Activated CD8-positive, alpha-beta T cell treated with anti-CD3 and anti-CD28 coated beads for 36 hours (primary cell): ENCODE results near the gene HFE. TPM values are rescaled to one million over a fixed set of nuclear protein-coding genes. Genes with fewer than 3 reads are reported as not detected.
A peak's percentile ranks its signal among the peaks of the same experiment; 100 is the strongest.

ENCODE experiments used
- ATAC-seq: fragments of 200-7000 bp; cut with Tn5 transposase; one replicate; pipeline ENCODE4 v1.10.0; 2021; ENCODE audit warnings: mild to moderate bottlenecking, moderate library complexity
- CTCF ChIA-PET: fragments of 350-600 bp; sonication (Branson Sonifier 250); formaldehyde crosslinking; loops from one replicate; lab custom pipeline; 2021; ENCODE audit warnings: antibody characterized with exemption; lab: Charles Lee
- POLR2A ChIA-PET: fragments of 350-600 bp; sonication (Branson Sonifier 250); formaldehyde crosslinking; loops from one replicate; lab custom pipeline; 2021; ENCODE audit warnings: antibody characterized with exemption; lab: Charles Lee
- DNase-seq: peaks from one replicate; pipeline ENCODE4 v3.0.0-alpha.2; 2020
- H3K27ac Mint-ChIP-seq: one replicate; pipeline ENCODE4 v1.8.0; 2021; ENCODE audit warnings: mild to moderate bottlenecking, mixed read lengths
- H3K27me3 Mint-ChIP-seq: one replicate; pipeline ENCODE4 v1.8.0; 2021; ENCODE audit warnings: mixed read lengths
- H3K36me3 Mint-ChIP-seq: one replicate; pipeline ENCODE4 v1.8.0; 2021; ENCODE audit warnings: low read depth, mixed read lengths
- H3K4me1 Mint-ChIP-seq: one replicate; pipeline ENCODE4 v1.8.0; 2021; ENCODE audit warnings: low read depth, mixed read lengths
- H3K4me3 Mint-ChIP-seq: one replicate; pipeline ENCODE4 v1.8.0; 2021; ENCODE audit warnings: mild to moderate bottlenecking, moderate library complexity, mixed read lengths
- H3K9me3 Mint-ChIP-seq: one replicate; pipeline ENCODE4 v1.8.0; 2021; ENCODE audit warnings: mixed read lengths
- CTCF ChIP-seq: fragments of 200-600 bp; IDR thresholded peaks from one replicate; pipeline ENCODE4 v1.8.0; 2022; ENCODE audit warnings: antibody characterized with exemption, mild to moderate bottlenecking
- intact Hi-C: fragments of 100-400 bp; cut with micrococcal nuclease; formaldehyde crosslinking; loops from one replicate; pipeline ENCODE4 v1.10.0; 2022
- total RNA-seq, 2 experiments: library from RNA; stranded (reverse); gene quantifications; one replicate each; pipeline ENCODE4 v1.2.3, GENCODE V29; 2021

The HFE gene
- total RNA-seq, 2 experiments from 2014 or later, result 0.25 to 0.56 TPM

- ATAC-seq (no peak), DNase-seq (no peak)
- peaks cover 1% of the 10 kb centered on the region for H3K27me3 Mint-ChIP-seq
- intact Hi-C loops, result no loop called here
- H3K4me3 Mint-ChIP-seq, result peak overlapping the region; percentile 92
- CTCF ChIA-PET, result interaction anchor here (1.0 to 2.2 kb wide), 3 partner anchors 9 to 28 kb away, joined by 4 to 7 read pairs (median 4); a partner anchor contains a TSS
- TF ChIP-seq CTCF, result no peak
- no peaks in the 10 kb centered on the region for H3K9me3 Mint-ChIP-seq
- peaks cover 17% of the 10 kb centered on the region for H3K4me1 Mint-ChIP-seq
- peak overlapping the region; percentile 99 for H3K27ac Mint-ChIP-seq
- H3K36me3 Mint-ChIP-seq, result peaks cover 3% of the 10 kb centered on the region
- POLR2A ChIA-PET, result interaction anchor here (1.0 to 26.1 kb wide), 10 partner anchors 9 to 1784 kb away, joined by 3 to 1376 read pairs (median 8); a partner anchor contains a TSS
These were observed 33.0 kb upstream of the HFE start for GRCh38 chr6:26053992-26054780.

GRCh38 chr6:26054781-26055718 is 32.2 kb upstream of the HFE start:
- intact Hi-C loops, result loop anchor here (1.0 kb wide), 2 partner anchors 10 to 68 kb away; a partner anchor contains a TSS
- H3K4me1 Mint-ChIP-seq, result peaks cover 17% of the 10 kb centered on the region
- peaks cover 3% of the 10 kb centered on the region for H3K36me3 Mint-ChIP-seq
- ATAC-seq, result peak; percentile 73
- peaks cover 3% of the 10 kb centered on the region for H3K27me3 Mint-ChIP-seq
- ChIA-PET POLR2A (interaction anchor here (0.6 to 26.1 kb wide), 32 partner anchors 9 to 1783 kb away, joined by 3 to 1376 read pairs (median 6); partner anchors contain the start of gene HFE), CTCF (interaction anchor here (1.0 to 26.9 kb wide), 3 partner anchors 9 to 42 kb away, joined by 4 to 841 read pairs (median 4); partner anchors contain the start of gene HFE)
- DNase-seq, result peak; percentile 94
- no peak for TF ChIP-seq CTCF
- H3K27ac Mint-ChIP-seq, result peak overlapping the region; percentile 99
- H3K4me3 Mint-ChIP-seq, result peak overlapping the region; percentile 92
- no peaks in the 10 kb centered on the region for H3K9me3 Mint-ChIP-seq

- no peak for TF ChIP-seq CTCF
- peak overlapping the region; percentile 92 for H3K4me3 Mint-ChIP-seq
- H3K4me1 Mint-ChIP-seq, result peaks cover 19% of the 10 kb centered on the region
- intact Hi-C loops, result loop anchor here (1.0 to 2.0 kb wide), 3 partner anchors 11 to 67 kb away; a partner anchor contains a TSS
- CTCF ChIA-PET, result interaction anchor here (1.1 to 26.9 kb wide), 2 partner anchors 12 to 41 kb away, joined by 4 to 841 read pairs; partner anchors contain the start of gene HFE
- DNase-seq (peak; percentile 90), ATAC-seq (peak; percentile 75)
- H3K36me3 Mint-ChIP-seq, result peaks cover 3% of the 10 kb centered on the region
- no peaks in the 10 kb centered on the region for H3K9me3 Mint-ChIP-seq
- H3K27me3 Mint-ChIP-seq, result peaks cover 3% of the 10 kb centered on the region
- H3K27ac Mint-ChIP-seq, result peak overlapping the region; percentile 99
- POLR2A ChIA-PET, result interaction anchor here (0.6 to 26.1 kb wide), 30 partner anchors 8 to 1090 kb away, joined by 3 to 1376 read pairs (median 6); partner anchors contain the start of gene HFE
These were observed 31.3 kb upstream of the HFE start for GRCh38 chr6:26055719-26056582.

- peaks cover 3% of the 10 kb centered on the region for H3K27me3 Mint-ChIP-seq
- H3K9me3 Mint-ChIP-seq, result no peaks in the 10 kb centered on the region
- CTCF ChIA-PET, result interaction anchor here (1.1 to 26.9 kb wide), 2 partner anchors 13 to 40 kb away, joined by 4 to 841 read pairs; partner anchors contain the start of gene HFE
- peak overlapping the region; percentile 92 for H3K4me3 Mint-ChIP-seq
- TF ChIP-seq CTCF, result no peak
- H3K4me1 Mint-ChIP-seq, result peaks cover 16% of the 10 kb centered on the region
- ATAC-seq (no peak), DNase-seq (peak; percentile 15)
- POLR2A ChIA-PET, result interaction anchor here (1.0 to 26.1 kb wide), 23 partner anchors 8 to 194 kb away, joined by 3 to 1376 read pairs (median 8); partner anchors contain the start of gene HFE
- intact Hi-C loops, result loop anchor here (2.0 kb wide), 1 partner anchor 46 kb away; a partner anchor contains a TSS
- peak overlapping the region; percentile 99 for H3K27ac Mint-ChIP-seq
- H3K36me3 Mint-ChIP-seq, result peaks cover 3% of the 10 kb centered on the region
These were observed 30.5 kb upstream of the HFE start for GRCh38 chr6:26056583-26057350.
